H1 (cell line): ENCODE data around the gene ARSK. TPM values are rescaled to one million over a fixed set of nuclear protein-coding genes. Genes with fewer than 3 reads are reported as not detected.

ENCODE experiments used
- CTCF ChIA-PET: fragments of 300-600 bp; sonication (Branson Sonifier 250); formaldehyde crosslinking; loops from one replicate; lab custom pipeline; 2021; ENCODE audit not compliant: partially characterized antibody; lab: Charles Lee
- POLR2A ChIA-PET: fragments of 300-600 bp; sonication (Branson Sonifier 250); formaldehyde crosslinking; loops from one replicate; lab custom pipeline; 2021; ENCODE audit warnings: inconsistent platforms; ENCODE audit not compliant: partially characterized antibody; lab: Charles Lee
- DNase-seq, 2 experiments: peaks; one replicate each; pipeline versions ENCODE4 v3.0.0 to v3.0.0-alpha.2; 2010 to 2022; ENCODE audit warnings: low spot score in 2 of 2, low read depth in 1 of 2, mixed read lengths in 1 of 2
- FAIRE-seq: peaks from 2 replicates; lab custom pipeline; 2011; peaks lifted over from hg19 to GRCh38; lab: Jason Lieb, UNC
- H2AFZ ChIP-seq: 2 replicates; pipeline ENCODE4 v1.8.1; 2012; ENCODE audit warnings: low read length, inconsistent platforms
- H2AK5ac ChIP-seq: 2 replicates; pipeline ENCODE4 v1.6.1; 2013; ENCODE audit warnings: low read depth, low read length
- H2BK120ac ChIP-seq: replicated peaks from 2 replicates; pipeline ENCODE3; 2013; ENCODE audit warnings: low read depth, low read length, inconsistent platforms
- H2BK12ac ChIP-seq: 2 replicates; pipeline ENCODE4 v1.6.1; 2013; ENCODE audit warnings: low read depth, low read length
- H2BK15ac ChIP-seq: 2 replicates; pipeline ENCODE4 v1.6.1; 2013; ENCODE audit warnings: low read length
- H2BK20ac ChIP-seq: 2 replicates; pipeline ENCODE4 v1.6.1; 2013; ENCODE audit warnings: low read length
- H2BK5ac ChIP-seq: 2 replicates; pipeline ENCODE4 v1.6.1; 2013; ENCODE audit warnings: low read depth, low read length
- H3K14ac ChIP-seq: 2 replicates; pipeline ENCODE4 v1.6.1; 2013; ENCODE audit warnings: inconsistent platforms; ENCODE audit not compliant: insufficient read length
- H3K18ac ChIP-seq: 2 replicates; pipeline ENCODE4 v1.6.1; 2013; ENCODE audit warnings: low read length; ENCODE audit errors: extremely low read depth
- H3K23ac ChIP-seq: 2 replicates; pipeline ENCODE4 v1.6.1; 2013; ENCODE audit warnings: inconsistent platforms; ENCODE audit not compliant: insufficient read length
- H3K23me2 ChIP-seq: 2 replicates; pipeline ENCODE4 v1.6.1; 2013; ENCODE audit warnings: low read depth, low read length
- H3K27ac ChIP-seq: 2 replicates; pipeline ENCODE4 v1.6.1; 2011; ENCODE audit warnings: low read depth, low read length, inconsistent platforms
- H3K27me3 ChIP-seq, 4 experiments: replicated peaks in 1 of 4; 1 replicate in 1 of 4; 2 replicates in 3 of 4; pipeline versions ENCODE4 v1.6.1 to v1.8.1; 2011 to 2013; ENCODE audit warnings: low read length in 3 of 4, mild to moderate bottlenecking in 3 of 4, inconsistent platforms in 2 of 4, mixed read lengths in 2 of 4, moderate library complexity in 1 of 4; ENCODE audit not compliant: control insufficient read depth in 3 of 4, insufficient read depth in 3 of 4; ENCODE audit errors: extremely low read depth in 1 of 4
- H3K36me3 ChIP-seq, 4 experiments: 2 replicates each; pipeline versions ENCODE4 v1.6.1 to v1.8.1; 2011 to 2013; ENCODE audit warnings: mild to moderate bottlenecking in 4 of 4, low read length in 3 of 4, moderate library complexity in 2 of 4, control low read depth in 1 of 4, inconsistent platforms in 1 of 4; ENCODE audit not compliant: insufficient read depth in 4 of 4, control insufficient read depth in 2 of 4
- H3K4ac ChIP-seq: replicated peaks from 2 replicates; pipeline ENCODE3; 2013; ENCODE audit warnings: low read length, low read depth, mixed read lengths, inconsistent platforms; ENCODE audit not compliant: insufficient read length
- H3K4me1 ChIP-seq, 4 experiments: replicated peaks in 1 of 4; 1 replicate in 1 of 4; 2 replicates in 3 of 4; pipeline versions ENCODE4 v1.6.1 to v1.8.1; 2011 to 2013; ENCODE audit warnings: low read length in 3 of 4, inconsistent platforms in 2 of 4, mixed read lengths in 1 of 4; ENCODE audit not compliant: insufficient read depth in 4 of 4, control insufficient read depth in 3 of 4
- H3K4me2 ChIP-seq, 2 experiments: 2 replicates each; pipeline versions ENCODE4 v1.6.1 to v1.8.1; 2011 to 2013; ENCODE audit warnings: low read depth in 2 of 2, low read length in 2 of 2, control low read depth in 1 of 2, inconsistent platforms in 1 of 2, mild to moderate bottlenecking in 1 of 2; ENCODE audit not compliant: insufficient read depth in 1 of 2
- H3K4me3 ChIP-seq, 4 experiments: fragments of 200-600, 300-600 bp in 1 of 4; sonication (generic), shearing (Covaris generic), sonication (Bioruptor Twin) in 1 of 4; 2 replicates each; pipeline versions ENCODE4 v1.5.1 to v1.8.1; 2011 to 2016; ENCODE audit warnings: low read length in 4 of 4, low read depth in 3 of 4, control low read depth in 2 of 4, inconsistent platforms in 2 of 4, mild to moderate bottlenecking in 2 of 4, mixed read lengths in 1 of 4, moderate library complexity in 1 of 4; ENCODE audit not compliant: insufficient read depth in 2 of 4; ENCODE audit errors: extremely low read depth in 1 of 4
- H3K56ac ChIP-seq: replicated peaks from 2 replicates; pipeline ENCODE3; 2013; ENCODE audit warnings: low read depth, mild to moderate bottlenecking, mixed read lengths, low read length, inconsistent platforms; ENCODE audit not compliant: insufficient read length
- H3K79me1 ChIP-seq: 2 replicates; pipeline ENCODE4 v1.6.1; 2013; ENCODE audit warnings: low read depth, low read length, control low read depth
- H3K79me2 ChIP-seq, 2 experiments: 2 replicates each; pipeline versions ENCODE4 v1.6.1 to v1.8.1; 2012 to 2013; ENCODE audit warnings: low read length in 2 of 2, mild to moderate bottlenecking in 2 of 2, inconsistent platforms in 1 of 2; ENCODE audit not compliant: insufficient read depth in 2 of 2, control insufficient read depth in 1 of 2
- H3K9ac ChIP-seq, 4 experiments: replicated peaks in 1 of 4; 1 replicate in 1 of 4; 2 replicates in 3 of 4; pipeline versions ENCODE4 v1.6.1 to v1.8.1; 2011 to 2013; ENCODE audit warnings: low read depth in 3 of 4, low read length in 3 of 4, control low read depth in 2 of 4, mild to moderate bottlenecking in 2 of 4, moderate library complexity in 2 of 4, inconsistent platforms in 1 of 4; ENCODE audit errors: extremely low read depth in 1 of 4
- H3K9me3 ChIP-seq, 2 experiments: 2 replicates each; pipeline versions ENCODE4 v1.6.1 to v1.8.1; 2012 to 2013; ENCODE audit warnings: mild to moderate bottlenecking in 2 of 2, moderate library complexity in 2 of 2, control low read depth in 1 of 2, inconsistent platforms in 1 of 2, low read depth in 1 of 2, low read length in 1 of 2, mixed read lengths in 1 of 2; ENCODE audit not compliant: insufficient read depth in 2 of 2
- H4K20me1 ChIP-seq, 2 experiments: replicated peaks in 1 of 2; 2 replicates each; pipeline versions ENCODE3 to v1.8.1; 2011 to 2013; ENCODE audit warnings: inconsistent platforms in 2 of 2, low read length in 2 of 2, mild to moderate bottlenecking in 1 of 2; ENCODE audit not compliant: insufficient read depth in 2 of 2, control insufficient read depth in 1 of 2
- H4K5ac ChIP-seq: 2 replicates; pipeline ENCODE4 v1.6.1; 2013; ENCODE audit warnings: low read length, low read depth, mixed read lengths, inconsistent platforms; ENCODE audit not compliant: insufficient read length
- H4K8ac ChIP-seq: 2 replicates; pipeline ENCODE4 v1.8.0; 2013; ENCODE audit warnings: mild to moderate bottlenecking, moderate library complexity, low read length, inconsistent platforms; ENCODE audit not compliant: insufficient read depth; ENCODE audit errors: extremely low read depth
- H4K91ac ChIP-seq: replicated peaks from 2 replicates; pipeline ENCODE3; 2013; ENCODE audit warnings: low read length, mixed read lengths, inconsistent platforms; ENCODE audit not compliant: insufficient read length
- GABPA ChIP-seq: IDR thresholded peaks from 2 replicates; pipeline ENCODE4 v1.6.1; 2011; ENCODE audit warnings: mild to moderate bottlenecking, low read length, moderate library complexity, borderline replicate concordance; ENCODE audit not compliant: insufficient read depth
- WGBS, 2 experiments: shearing (Covaris generic) in 1 of 2; methylation state at CpG; one replicate each; pipeline versions ENCODE4 v1.1.6 to v1.1.7; 2013 to 2015; ENCODE audit warnings: low lambda C conversion rate in 2 of 2, mixed read lengths in 2 of 2, inconsistent platforms in 1 of 2, low coverage in 1 of 2, missing lambda C conversion rate in 1 of 2; ENCODE audit not compliant: insufficient replicate concordance in 2 of 2, insufficient coverage in 1 of 2, insufficient read length in 1 of 2; ENCODE audit errors: extremely low coverage in 1 of 2, missing lambda C conversion rate in 1 of 2; 5-methylcytosine and 5-hydroxymethylcytosine counted together
- polyA plus RNA-seq, 7 experiments: library from polyadenylated mRNA; depleted of rRNA in 3 of 7; stranded (reverse) in 5 of 7; unstranded in 2 of 7; fragments of >200 nt in 5 of 7; fragments of 200-250 nt in 2 of 7; gene quantifications; 1 replicate in 5 of 7; 2 replicates in 1 of 7; 4 replicates in 1 of 7; pipeline versions ENCODE4 v1.2.1 to v1.2.3, GENCODE V29; 2011 to 2013; ENCODE audit warnings: missing spikeins in 2 of 7, mixed read lengths in 2 of 7
- total RNA-seq: library from RNA; stranded (reverse); fragmentation: NEBNext Ultra II Directional; extraction: Animal tissue kit (Norgen Biotek cat#: 25700); gene quantifications from 2 replicates; pipeline ENCODE4 v1.2.1, GENCODE V29; 2021

The ARSK gene
- total and polyA plus RNA-seq, 2 of the 8 experiments (the other 6 are each of a cell fraction or from before 2014, with no cell fraction given), result 8.4 to 14.1 TPM

DNA sequence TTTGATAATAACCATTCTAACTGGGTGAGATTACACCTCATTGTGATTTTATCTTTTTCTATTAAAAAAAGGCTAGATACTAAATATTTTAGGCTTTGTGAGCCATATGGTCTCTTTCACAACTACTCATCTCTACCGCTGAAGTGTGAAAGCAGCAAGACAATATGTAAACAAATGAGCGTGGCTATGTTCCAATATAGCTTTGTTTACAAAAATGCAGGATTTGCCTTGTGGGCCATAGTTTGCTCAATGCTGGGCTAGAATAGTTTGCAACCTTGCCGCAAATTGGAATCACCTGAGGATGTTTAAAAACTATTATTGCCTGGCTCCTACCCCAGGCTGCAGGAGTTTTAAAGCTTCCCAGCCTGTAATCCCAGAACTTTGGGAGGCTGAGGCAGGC is 54.8 kb downstream of the ARSK start:
- no peak overlapping the region for H3K27ac ChIP-seq
- peaks cover 0 to 6% of the 10 kb centered on the region in 2 experiments; a peak in 2 of 4 replicates for H3K9me3 ChIP-seq
- no peak overlapping the region for H4K5ac ChIP-seq
- 94% methylated on average over 3 of the region's 3 CpGs; no CpG with 5 or more reads in 1 of the 2 experiments for whole genome bisulfite sequencing, 2 experiments
- H2BK120ac ChIP-seq, result no peak overlapping the region
- ChIA-PET CTCF (no interaction called here), POLR2A (interaction anchor here (0.7 kb wide), 1 partner anchor 35 kb away, joined by 3 read pairs; no protein-coding TSS in a partner anchor)
- H4K91ac ChIP-seq, result no peak overlapping the region
- H3K14ac ChIP-seq, result no peak overlapping the region
- no peaks in the 10 kb centered on the region for H3K79me2 ChIP-seq
- H3K9ac ChIP-seq, result no peak overlapping the region
- H3K56ac ChIP-seq, result no peak overlapping the region
- H2AFZ ChIP-seq, result no peak overlapping the region
- H4K20me1 ChIP-seq, result no peaks in the 10 kb centered on the region
- no peak overlapping the region for H3K4me3 ChIP-seq
- no peak overlapping the region for H2BK20ac ChIP-seq
- no peaks in the 10 kb centered on the region for H3K23me2 ChIP-seq
- H3K4ac ChIP-seq, result no peak overlapping the region
- H3K18ac ChIP-seq, result no peak overlapping the region
- H2AK5ac ChIP-seq, result no peak overlapping the region
- DNase-seq (no peak), FAIRE-seq (no peak)
- no peaks in the 10 kb centered on the region for H3K79me1 ChIP-seq
- no peaks in the 10 kb centered on the region for H3K4me1 ChIP-seq
- H2BK12ac ChIP-seq, result no peak overlapping the region
- H2BK5ac ChIP-seq, result no peak overlapping the region
- no peak overlapping the region for H4K8ac ChIP-seq
- no peak overlapping the region for H2BK15ac ChIP-seq
- H3K23ac ChIP-seq, result no peak overlapping the region
- no peaks in the 10 kb centered on the region for H3K27me3 ChIP-seq
- no peak overlapping the region for H3K4me2 ChIP-seq
- no peaks in the 10 kb centered on the region for H3K36me3 ChIP-seq
- TF ChIP-seq GABPA, result no peak
